Measurements from ENCODE around the gene PTPRM. TPM values are rescaled to one million over a fixed set of nuclear protein-coding genes. Genes with fewer than 3 reads are reported as not detected.

The PTPRM gene
- total RNA-seq = 102 TPM

- FAIRE-seq = no peak
- peak; percentile 87 for DNase-seq (ENCODE audit: low spot score in 2 of 2)
Observed at GRCh38 chr18:7566567-7567473, at the start of gene PTPRM. Gene PTPRM (plus strand): TSS chr18:7567316. CDS start chr18:7567819, 503 bp downstream.

DNA sequence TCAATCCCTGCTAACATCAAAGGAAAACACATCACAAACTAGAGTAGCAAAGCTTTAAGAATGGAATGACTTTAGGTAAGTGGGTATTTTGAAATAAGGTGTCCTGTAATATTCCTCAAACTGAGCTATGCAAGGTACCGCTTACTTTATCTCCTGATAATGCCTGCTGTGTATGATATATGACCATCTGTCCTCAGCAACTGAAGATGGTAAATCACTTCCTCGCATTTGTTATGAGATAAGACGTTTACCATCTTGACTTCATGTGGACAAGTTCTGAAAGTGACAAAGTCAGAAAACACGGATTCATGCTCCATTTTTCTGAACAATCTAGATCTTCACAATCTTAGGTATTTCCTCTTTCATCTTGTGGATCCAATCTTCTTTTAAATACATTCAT lies 49.3 kb upstream of the PTPRM start:
- no peak for FAIRE-seq
- DNase-seq (ENCODE audit: low spot score in 2 of 2) = no peak

- no peak for DNase-seq (ENCODE audit: low spot score in 2 of 2)
- FAIRE-seq = no peak
Observed at GRCh38 chr18:7520200-7520785, 46.8 kb upstream of the PTPRM start.

DNA sequence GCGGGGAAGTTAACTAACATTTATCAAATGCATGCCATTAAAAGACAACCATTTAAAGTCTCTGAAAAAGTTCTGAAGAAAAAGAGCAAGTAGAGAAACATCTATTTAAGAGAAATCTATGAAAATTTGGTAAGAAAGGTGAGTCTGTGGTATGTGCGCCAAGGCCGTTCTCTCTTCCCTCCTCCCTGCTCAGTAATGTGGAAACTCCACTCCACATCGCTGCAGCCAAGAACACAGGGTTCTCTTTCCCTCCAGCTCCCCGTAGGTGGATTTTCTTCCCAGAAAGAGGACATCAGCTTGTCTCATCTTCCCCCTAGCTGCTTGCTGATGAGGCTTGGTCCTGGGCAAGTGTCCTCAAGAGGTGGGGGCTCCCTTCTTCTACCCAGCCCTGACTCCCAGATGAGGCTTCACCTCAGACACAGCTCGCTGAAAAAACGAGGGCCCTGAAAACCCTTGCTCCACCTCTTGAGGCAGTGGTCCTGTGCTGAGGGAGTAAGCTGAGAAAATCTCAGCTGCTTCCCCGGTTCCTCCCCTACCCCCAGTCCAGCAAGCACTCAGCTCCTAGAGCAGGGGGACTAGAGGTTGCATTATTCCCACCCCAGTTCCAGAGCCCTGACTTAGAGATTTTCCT lies 45.8 kb upstream of the PTPRM start:
- DNase-seq (ENCODE audit: low spot score in 2 of 2) (no peak), FAIRE-seq (no peak)

- DNase-seq (ENCODE audit: low spot score in 2 of 2) = no peak
Observed at GRCh38 chr18:7523772-7524171, 43.3 kb upstream of the PTPRM start.

DNA sequence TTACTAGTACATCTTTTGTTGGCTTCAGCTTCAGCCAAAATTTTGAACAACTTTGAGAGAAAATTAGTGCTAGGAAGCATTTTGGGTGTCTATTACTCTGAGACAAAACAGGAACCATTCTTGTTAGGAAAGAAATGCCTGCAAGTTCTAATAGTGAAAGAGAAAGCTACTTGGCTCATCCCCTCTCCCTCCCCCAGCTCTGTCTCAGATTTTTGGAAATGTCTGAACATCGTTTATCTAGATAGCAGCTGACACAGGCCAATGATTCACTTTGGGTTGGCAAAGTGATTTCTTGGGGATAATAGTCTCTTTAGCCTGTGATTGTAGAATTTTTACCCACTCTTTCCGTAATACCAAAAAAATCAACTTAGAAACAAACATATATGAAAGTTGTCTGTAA lies 42.3 kb upstream of the PTPRM start:
- FAIRE-seq (no peak), DNase-seq (ENCODE audit: low spot score in 2 of 2) (peak in 1 of 2 donors; percentile 16)

More at GRCh38 chr18:7523772-7524171, 43.3 kb upstream of the PTPRM start:
- no peak for FAIRE-seq

- DNase-seq (ENCODE audit: low spot score in 2 of 2) (no peak), FAIRE-seq (no peak)
Observed at GRCh38 chr18:7532942-7533341, 34.2 kb upstream of the PTPRM start.

DNA sequence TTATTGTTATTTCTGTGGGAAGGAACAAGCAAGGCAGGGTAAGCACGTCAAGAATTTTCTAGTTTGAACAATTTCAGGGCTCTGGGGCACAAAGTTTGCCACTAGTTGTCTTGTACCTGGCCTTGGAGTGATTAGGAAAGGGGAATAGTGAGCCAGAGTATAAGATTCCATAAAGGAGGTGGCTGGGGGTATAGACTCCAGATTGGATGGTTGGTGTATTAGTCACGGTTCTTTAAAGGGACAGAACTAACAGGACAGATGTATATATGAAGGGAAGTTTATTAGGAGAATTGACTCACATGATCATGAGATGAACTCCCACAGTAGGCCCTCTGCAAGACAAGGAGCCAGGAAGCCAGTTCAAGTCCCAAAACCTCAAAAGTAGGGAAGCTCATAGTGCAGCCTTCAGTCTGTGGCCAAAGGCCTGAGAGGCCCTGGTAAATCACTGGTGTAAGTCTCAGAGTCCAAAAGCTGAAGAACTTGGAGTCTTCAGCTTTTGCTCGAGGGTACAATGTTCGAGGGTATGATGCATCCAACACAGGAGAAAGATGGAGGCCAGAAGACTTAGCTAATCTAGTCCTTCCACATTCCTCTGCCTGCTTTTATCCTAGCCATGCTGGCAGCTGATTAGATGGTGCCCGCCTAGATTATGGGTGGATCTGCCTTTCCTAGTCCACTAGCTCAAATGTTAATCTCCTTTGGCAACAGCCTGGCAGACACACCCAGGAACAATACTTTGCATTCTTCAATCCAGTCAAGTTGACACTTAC lies 31.5 kb upstream of the PTPRM start:
- FAIRE-seq = no peak
- no peak for DNase-seq (ENCODE audit: low spot score in 2 of 2)

GRCh38 chr18:7537145-7537544 lies 30.0 kb upstream of the PTPRM start:
- DNase-seq (ENCODE audit: low spot score in 2 of 2) (no peak), FAIRE-seq (no peak)

DNA sequence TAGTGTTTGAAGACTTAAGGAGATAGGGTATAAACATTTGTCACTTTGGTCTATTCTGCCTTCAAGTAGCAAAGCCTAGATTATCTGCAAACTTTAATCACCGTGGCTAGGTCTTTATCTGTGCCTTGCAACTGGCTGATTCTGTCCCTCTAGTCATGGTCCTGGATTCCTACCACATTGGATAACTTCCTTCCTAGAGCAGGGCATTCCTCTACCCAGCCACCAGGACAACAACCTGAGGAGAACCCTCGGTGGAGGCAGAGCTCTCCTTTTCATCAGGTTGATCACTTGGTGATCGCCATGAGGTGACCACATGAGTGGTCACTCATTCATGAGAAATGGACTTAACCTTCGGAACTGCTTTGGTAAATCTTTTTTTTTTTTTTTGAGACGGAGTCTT lies 25.3 kb upstream of the PTPRM start:
- DNase-seq (ENCODE audit: low spot score in 2 of 2) (no peak), FAIRE-seq (no peak)

DNA sequence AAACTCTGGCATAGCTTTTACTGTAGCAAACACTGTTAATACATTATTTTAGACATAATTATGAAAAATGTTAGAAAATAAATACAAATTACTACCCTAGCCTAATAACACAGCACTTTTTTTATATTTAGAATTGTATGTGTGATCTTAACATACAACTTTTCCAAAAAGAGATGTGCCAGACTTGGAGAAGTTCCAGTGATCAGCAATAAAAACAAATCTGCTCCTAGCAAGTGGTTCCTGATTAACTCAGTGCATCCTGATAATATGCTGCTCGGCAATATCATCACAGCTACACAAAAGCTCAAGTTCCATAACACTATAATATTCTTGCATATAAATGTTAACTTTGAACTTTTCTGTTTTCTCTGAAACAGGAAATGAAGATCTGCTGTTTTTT lies 22.4 kb upstream of the PTPRM start:
- FAIRE-seq = no peak
- no peak for DNase-seq (ENCODE audit: low spot score in 2 of 2)

DNA sequence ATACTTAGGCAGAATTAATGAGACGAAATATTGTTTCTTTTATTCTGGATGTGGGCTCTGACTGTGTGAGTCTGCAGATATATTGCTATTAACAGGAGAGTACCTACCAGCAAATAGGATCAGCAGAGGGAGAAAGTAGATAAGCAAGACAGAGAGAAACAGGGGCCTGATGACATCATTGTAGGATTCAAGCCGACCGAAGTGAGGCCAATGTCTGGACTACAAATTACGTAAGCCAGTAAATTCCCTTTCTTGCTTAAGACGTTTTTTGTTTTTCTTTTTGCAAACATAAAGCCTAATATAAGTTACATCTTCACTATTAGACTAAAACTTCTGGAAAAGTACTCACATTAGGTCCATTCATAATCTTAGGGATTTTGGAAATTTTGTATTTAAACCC lies 21.4 kb upstream of the PTPRM start:
- FAIRE-seq = no peak
- no peak for DNase-seq (ENCODE audit: low spot score in 2 of 2)

DNA sequence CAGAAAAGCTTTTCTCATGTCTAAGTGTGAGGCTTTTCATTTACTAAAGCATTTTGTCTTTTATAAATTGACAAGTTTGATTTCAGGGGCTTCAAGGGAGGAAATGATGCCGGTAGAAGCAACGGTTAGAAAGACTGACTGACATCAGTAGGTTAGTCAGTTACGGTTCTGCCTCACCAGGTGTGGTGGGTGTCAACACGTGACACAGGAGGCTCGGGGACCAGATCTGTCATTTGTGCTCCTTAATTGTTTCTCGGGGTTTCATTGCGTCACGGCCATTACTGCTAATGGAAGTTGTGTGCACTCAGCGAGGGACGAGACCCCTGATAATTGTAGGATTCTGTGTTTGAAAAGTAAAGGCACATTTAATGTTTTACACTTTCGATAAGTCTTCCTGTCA lies 18.9 kb upstream of the PTPRM start:
- no peak for DNase-seq (ENCODE audit: low spot score in 2 of 2)

GRCh38 chr18:7548721-7549120 lies 18.4 kb upstream of the PTPRM start:
- DNase-seq (ENCODE audit: low spot score in 2 of 2) (no peak), FAIRE-seq (no peak)

More for the DNA sequence above, 18.9 kb upstream of the PTPRM start:
- FAIRE-seq = no peak

DNA sequence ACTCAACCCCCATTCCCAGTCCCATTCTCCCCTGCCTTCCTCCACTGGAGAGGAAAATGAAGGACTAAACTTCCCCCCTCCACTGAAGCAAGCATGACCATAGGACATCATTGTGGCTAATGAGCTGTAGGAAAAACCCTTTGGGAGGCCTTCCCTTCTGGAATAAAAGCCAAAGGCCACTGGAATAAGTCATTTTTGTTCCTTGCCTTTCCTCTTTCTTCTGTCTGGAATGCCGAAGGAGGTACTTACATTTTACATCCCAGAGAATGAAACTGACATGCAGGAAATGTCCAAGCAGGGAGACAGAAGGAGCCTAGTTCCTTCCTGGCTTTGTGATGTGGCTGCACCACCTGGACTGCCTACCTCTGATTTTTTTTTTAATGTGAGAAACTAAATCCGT lies 9.1 kb upstream of the PTPRM start:
- DNase-seq (ENCODE audit: low spot score in 2 of 2) = no peak
- no peak for FAIRE-seq

DNA sequence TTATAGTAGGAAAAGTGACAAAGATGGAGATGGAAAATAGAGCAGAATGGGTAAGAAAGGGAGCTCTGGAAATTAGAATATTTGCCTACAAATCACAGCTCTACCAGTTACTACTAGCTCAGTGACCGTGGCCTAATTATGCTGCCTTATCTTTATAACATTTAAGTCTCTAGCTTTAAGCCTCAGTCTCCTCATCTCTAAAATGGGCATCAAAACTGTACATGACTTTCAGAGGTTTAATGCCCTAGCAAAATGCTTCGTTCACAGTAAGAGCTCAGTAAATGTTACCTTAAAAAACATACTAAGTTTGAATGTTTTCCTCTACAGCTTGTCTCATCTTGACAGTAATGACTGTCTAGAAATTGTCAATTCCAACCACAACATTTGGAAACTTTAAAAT lies 8.3 kb upstream of the PTPRM start:
- DNase-seq (ENCODE audit: low spot score in 2 of 2) (no peak), FAIRE-seq (no peak)

- FAIRE-seq = no peak
Observed at GRCh38 chr18:7559709-7560319, 7.3 kb upstream of the PTPRM start.

DNA sequence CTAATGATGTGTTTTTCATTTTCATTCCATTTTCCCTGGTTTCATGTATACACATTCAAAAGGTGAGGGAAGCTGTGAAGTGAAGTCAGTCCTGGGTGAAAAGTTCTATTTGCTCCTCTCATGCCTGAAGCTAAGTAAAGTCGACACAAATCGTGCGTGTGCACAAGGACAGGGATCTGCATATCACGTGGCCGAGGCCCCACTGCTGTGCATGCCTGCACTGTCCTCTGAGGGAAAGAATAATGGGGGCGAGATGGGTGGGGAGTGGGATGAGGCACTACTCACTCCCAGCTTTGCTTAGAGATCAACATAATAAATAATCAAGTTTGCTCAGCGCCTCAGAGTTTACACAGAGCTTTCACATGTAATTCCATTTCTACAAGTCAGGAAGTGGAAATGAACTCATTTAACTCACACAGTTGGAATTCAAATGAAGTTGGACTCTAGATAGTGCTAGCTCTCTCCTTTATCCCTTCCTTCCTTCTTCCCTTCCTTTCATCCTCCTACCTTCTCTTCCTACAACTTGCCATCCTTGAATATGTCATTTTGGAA lies 5.1 kb upstream of the PTPRM start:
- no peak for DNase-seq (ENCODE audit: low spot score in 2 of 2)
- no peak for FAIRE-seq

More at GRCh38 chr18:7559709-7560319, 7.3 kb upstream of the PTPRM start:
- no peak for DNase-seq (ENCODE audit: low spot score in 2 of 2)

- DNase-seq (ENCODE audit: low spot score in 2 of 2) = no peak
- no peak for FAIRE-seq
Observed at GRCh38 chr18:7562491-7562890, 4.6 kb upstream of the PTPRM start.

DNA sequence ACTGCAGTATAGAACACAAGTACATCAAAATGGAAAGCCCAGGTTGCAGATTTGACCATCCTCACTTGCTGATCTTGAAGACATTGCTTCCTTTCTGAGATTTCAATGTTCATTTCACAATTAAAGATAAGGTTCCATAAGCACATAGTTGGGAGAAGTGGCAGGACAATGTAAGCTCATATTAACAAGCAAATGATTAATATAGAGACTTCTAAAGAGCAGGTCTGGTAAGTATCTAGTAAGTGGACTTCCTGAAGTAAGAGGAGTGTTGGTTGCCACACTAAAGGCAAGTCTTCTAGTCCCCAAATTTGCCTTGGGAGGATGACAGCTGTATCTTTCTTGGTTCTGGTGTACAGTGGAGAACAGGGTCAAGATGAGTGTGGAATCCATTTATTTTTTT lies 1.4 kb upstream of the PTPRM start:
- FAIRE-seq (no peak), DNase-seq (ENCODE audit: low spot score in 2 of 2) (no peak)

Measured in frontal cortex (tissue), 4 donors.